GM03348 (cell line): ENCODE data around the gene FHDC1.

Source experiments
- DNase-seq: peaks from one replicate; pipeline ENCODE4 v3.0.0; 2012; ENCODE audit warnings: low spot score

The FHDC1 gene

GRCh38 chr4:152981278-152981677 lies 45.2 kb downstream of the FHDC1 start:
- DNase-seq = no peak

GRCh38 chr4:152981842-152982241 lies 45.7 kb downstream of the FHDC1 start:
- no peak for DNase-seq

- DNase-seq = peak; percentile 55
These were observed 47.1 kb downstream of the FHDC1 start for GRCh38 chr4:152983221-152983620.

GRCh38 chr4:152983774-152984411 lies 47.8 kb downstream of the FHDC1 start:
- DNase-seq = peak; percentile 50

- no peak for DNase-seq
These were observed 52.8 kb downstream of the FHDC1 start for GRCh38 chr4:152988721-152989553.

- no peak for DNase-seq
These were observed 53.4 kb downstream of the FHDC1 start for GRCh38 chr4:152989554-152989970.

GRCh38 chr4:152990471-152991131 lies 54.5 kb downstream of the FHDC1 start:
- no peak for DNase-seq

GRCh38 chr4:152991398-152991797 lies 55.3 kb downstream of the FHDC1 start:
- no peak for DNase-seq

- DNase-seq = no peak
These were observed 55.9 kb downstream of the FHDC1 start for GRCh38 chr4:152992027-152992426.

- no peak for DNase-seq
These were observed 56.3 kb downstream of the FHDC1 start for GRCh38 chr4:152992466-152992865.

GRCh38 chr4:152994038-152994437 lies 57.9 kb downstream of the FHDC1 start:
- no peak for DNase-seq

- DNase-seq = no peak
These were observed 60.0 kb downstream of the FHDC1 start for GRCh38 chr4:152996111-152996571.

- no peak for DNase-seq
These were observed 60.5 kb downstream of the FHDC1 start for GRCh38 chr4:152996672-152997071.

GRCh38 chr4:152997288-152997687 lies 61.2 kb downstream of the FHDC1 start:
- DNase-seq = no peak

GRCh38 chr4:152997771-152998487 lies 61.8 kb downstream of the FHDC1 start:
- no peak for DNase-seq

- DNase-seq = no peak
These were observed 62.7 kb downstream of the FHDC1 start for GRCh38 chr4:152998861-152999260.

GRCh38 chr4:152999346-153000075 lies 63.4 kb downstream of the FHDC1 start:
- DNase-seq = no peak

GRCh38 chr4:153000076-153000420 lies 63.9 kb downstream of the FHDC1 start:
- DNase-seq = no peak

GRCh38 chr4:153001626-153002025 lies 65.5 kb downstream of the FHDC1 start:
- no peak for DNase-seq

GRCh38 chr4:153002110-153002509 lies 66.0 kb downstream of the FHDC1 start:
- no peak for DNase-seq

GRCh38 chr4:153004081-153004850 lies 68.1 kb downstream of the FHDC1 start:
- DNase-seq = no peak
